ENCODE results near the gene WNT4. TPM values are rescaled to one million over a fixed set of nuclear protein-coding genes. Genes with fewer than 3 reads are reported as not detected.

The WNT4 gene
- total and polyA plus RNA-seq, 11 donors, result 0.04 to 0.38 (median 0.08) TPM; not detected in 3

DNA sequence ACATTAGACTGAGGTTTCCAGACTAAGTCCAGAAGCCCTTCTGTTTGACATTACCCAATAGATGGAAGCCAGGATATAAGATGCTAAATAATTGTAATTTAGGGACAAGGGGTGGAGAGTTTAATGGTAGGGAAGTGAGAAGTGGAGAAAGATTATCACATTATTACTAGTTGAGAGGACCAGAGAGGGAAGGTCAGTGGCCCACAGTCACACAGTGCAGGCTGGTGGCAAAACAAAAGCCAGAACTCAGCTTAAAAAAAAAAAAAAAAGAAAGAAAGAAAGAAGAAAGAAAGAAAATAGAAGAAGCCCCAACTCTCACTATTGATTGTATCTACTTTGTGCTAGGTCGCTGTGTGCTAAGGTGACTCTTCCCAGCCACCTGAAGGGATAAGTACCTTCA, 41.6 kb upstream of the WNT4 start:
- intact Hi-C loops (cut with DNase I), result no loop called here
- TF ChIP-seq, protein P1, sequence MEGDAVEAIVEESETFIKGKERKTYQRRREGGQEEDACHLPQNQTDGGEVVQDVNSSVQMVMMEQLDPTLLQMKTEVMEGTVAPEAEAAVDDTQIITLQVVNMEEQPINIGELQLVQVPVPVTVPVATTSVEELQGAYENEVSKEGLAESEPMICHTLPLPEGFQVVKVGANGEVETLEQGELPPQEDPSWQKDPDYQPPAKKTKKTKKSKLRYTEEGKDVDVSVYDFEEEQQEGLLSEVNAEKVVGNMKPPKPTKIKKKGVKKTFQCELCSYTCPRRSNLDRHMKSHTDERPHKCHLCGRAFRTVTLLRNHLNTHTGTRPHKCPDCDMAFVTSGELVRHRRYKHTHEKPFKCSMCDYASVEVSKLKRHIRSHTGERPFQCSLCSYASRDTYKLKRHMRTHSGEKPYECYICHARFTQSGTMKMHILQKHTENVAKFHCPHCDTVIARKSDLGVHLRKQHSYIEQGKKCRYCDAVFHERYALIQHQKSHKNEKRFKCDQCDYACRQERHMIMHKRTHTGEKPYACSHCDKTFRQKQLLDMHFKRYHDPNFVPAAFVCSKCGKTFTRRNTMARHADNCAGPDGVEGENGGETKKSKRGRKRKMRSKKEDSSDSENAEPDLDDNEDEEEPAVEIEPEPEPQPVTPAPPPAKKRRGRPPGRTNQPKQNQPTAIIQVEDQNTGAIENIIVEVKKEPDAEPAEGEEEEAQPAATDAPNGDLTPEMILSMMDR (IDR thresholded peaks at IDR 0.05), result no peak
- no peak for TF ChIP-seq POLR2A (IDR thresholded peaks at IDR 0.05)
- no peak overlapping the region for H3K27ac ChIP-seq

DNA sequence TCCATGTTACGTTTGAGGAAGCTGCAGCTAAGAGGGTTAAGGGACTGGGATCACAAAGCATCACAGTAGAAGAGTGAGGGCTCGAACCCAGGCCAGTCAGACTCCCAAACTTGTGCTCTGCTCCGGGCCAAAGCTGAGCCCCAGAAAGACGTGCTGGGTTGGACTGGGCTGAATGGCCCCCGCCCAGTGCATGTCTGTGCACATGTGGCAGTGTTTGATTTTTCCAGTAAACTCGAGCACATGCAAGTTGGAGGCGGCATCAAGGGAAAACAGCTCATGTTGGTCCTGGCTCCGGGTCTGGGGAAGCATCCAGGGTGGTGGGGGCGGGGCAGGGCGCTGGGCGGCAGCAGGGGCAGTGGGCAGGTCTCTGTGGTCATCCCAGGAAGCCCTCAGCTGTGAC, 39.8 kb upstream of the WNT4 start:
- no peak for TF ChIP-seq POLR2A (IDR thresholded peaks at IDR 0.05)
- TF ChIP-seq, protein P1 (IDR thresholded peaks at IDR 0.05), result no peak
- H3K9me3 ChIP-seq, result peaks cover 0 to 3% (median 0%) of the 10 kb centered on the region in 12 donors
- H3K4me3 ChIP-seq, result no peak overlapping the region
- WGBS, 4 donors, result 51 to 57% (median 54%) methylated on average over 10 to 11 of the region's 11 CpGs
- H3K4me1 ChIP-seq, result no peaks in the 10 kb centered on the region
- intact Hi-C loops (cut with DNase I), result no loop called here
- H3K27me3 ChIP-seq, result peaks cover 0 to 47% (median 8%) of the 10 kb centered on the region in 9 donors
- H3K36me3 ChIP-seq, result no peaks in the 10 kb centered on the region
- no peak overlapping the region for H3K27ac ChIP-seq
- no peak for DNase-seq
- ATAC-seq, result no peak

More for the DNA sequence above, 41.6 kb upstream of the WNT4 start:
- ATAC-seq, result no peak
- Histone ChIP-seq H3K36me3 (no peaks in the 10 kb centered on the region), H3K4me3 (no peak overlapping the region), H3K9me3 (peaks cover 0 to 1% (median 0%) of the 10 kb centered on the region in 12 donors), H3K27me3 (peaks cover 0 to 58% (median 8%) of the 10 kb centered on the region in 9 donors), H3K4me1 (no peaks in the 10 kb centered on the region)
- no peak for DNase-seq
- WGBS, 4 donors, result 88 to 92% (median 92%) methylated on average over 1 of the region's 1 CpG

DNA sequence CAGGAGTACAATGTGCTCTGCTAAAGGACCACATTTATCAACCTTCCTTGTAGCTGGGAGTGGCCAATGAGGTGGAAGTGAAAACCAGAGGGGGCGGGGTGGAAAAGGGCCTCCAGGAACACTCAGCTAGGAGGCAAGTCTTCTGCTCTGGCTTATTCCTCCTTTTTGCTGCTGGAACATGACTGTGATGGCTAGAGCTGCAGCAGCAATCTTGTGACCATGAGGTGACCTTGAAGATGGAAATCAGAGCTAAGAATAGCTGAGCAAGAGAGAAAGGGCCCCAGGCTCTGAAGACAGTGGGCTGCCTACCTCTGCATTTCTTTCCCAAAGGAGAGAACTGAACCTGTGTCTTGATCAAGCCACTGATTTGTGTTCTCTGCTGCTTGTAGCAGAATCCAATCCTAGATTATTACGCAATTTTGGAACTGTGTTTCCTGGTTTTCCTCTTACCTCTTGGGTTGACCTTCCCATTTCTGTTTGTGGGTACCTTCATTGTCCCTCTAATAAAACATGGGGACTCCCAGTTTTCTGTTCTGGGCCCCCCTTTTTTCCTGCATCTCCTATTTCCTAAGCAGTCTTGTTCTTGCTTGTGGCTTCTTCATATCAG, 36.4 kb upstream of the WNT4 start:
- H3K27ac ChIP-seq, result no peak overlapping the region
- ATAC-seq (no peak), DNase-seq (no peak)
- no peaks in the 10 kb centered on the region for H3K36me3 ChIP-seq
- intact Hi-C loops (cut with DNase I), result no loop called here
- WGBS, 4 donors, result 93 to 97% (median 94%) methylated on average over 2 of the region's 2 CpGs
- no peaks in the 10 kb centered on the region for H3K4me1 ChIP-seq
- TF ChIP-seq, protein P1 (IDR thresholded peaks at IDR 0.05), result no peak
- TF ChIP-seq POLR2A (IDR thresholded peaks at IDR 0.05), result no peak
- H3K4me3 ChIP-seq, result no peak overlapping the region
- H3K27me3 ChIP-seq, result peaks cover 0 to 29% (median 8%) of the 10 kb centered on the region in 9 donors
- peaks cover 0 to 3% (median 0%) of the 10 kb centered on the region in 12 donors for H3K9me3 ChIP-seq

DNA sequence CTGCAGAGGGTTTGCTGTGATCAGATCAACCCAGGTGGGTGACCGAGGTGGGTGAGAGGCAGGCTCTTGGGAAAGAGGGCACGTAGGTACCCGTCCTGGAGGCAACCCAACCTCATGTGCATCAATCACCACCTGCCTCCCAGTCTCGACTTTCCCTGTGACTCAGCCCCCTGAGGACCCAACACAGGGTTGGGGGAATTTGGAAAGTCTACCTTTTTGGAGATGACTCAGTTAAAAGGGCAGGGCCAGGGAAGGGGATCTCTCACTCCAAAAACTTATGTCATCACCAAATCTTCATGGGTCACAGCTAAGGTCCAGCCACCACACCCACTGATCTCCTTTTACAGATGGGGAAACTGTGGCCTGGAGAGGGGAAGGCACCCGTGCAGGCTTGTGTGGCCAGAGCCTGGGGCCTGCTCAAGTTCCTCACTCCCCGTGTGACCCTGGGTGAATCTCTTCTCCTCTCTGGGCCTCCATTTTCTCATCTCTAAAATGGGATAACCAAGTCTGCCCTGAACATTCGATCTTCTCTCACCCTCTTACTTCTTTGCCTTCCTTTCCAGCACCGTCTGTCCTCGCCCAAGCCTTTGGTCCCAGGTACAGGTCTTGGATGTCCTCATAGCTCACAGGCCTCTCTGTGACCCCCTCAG, 34.6 kb upstream of the WNT4 start:
- Histone ChIP-seq H3K36me3 (no peaks in the 10 kb centered on the region), H3K27me3 (peaks cover 0 to 12% (median 0%) of the 10 kb centered on the region in 9 donors), H3K4me1 (no peaks in the 10 kb centered on the region), H3K27ac (no peak overlapping the region), H3K9me3 (peaks cover 0 to 3% (median 0%) of the 10 kb centered on the region in 12 donors), H3K4me3 (no peak overlapping the region)
- no peak for ATAC-seq
- TF ChIP-seq POLR2A (IDR thresholded peaks at IDR 0.05), result no peak
- TF ChIP-seq, protein P1 (IDR thresholded peaks at IDR 0.05), result no peak
- WGBS, 4 donors, result 77 to 84% (median 79%) methylated on average over 9 of the region's 9 CpGs
- intact Hi-C loops (cut with DNase I), result no loop called here
- DNase-seq, result no peak

Measured in heart left ventricle (tissue), 16 donors.